GM18519 (cell line): Measurements from ENCODE around the gene OCEL1.
"Not testable (repeated sequence)": the region's sequence is repeated elsewhere in the genome, so short reads cannot be mapped to it uniquely, and the experiment has no call there.

ENCODE experiments used
- ATAC-seq: cut with Tn5 transposase; IDR thresholded peaks from one replicate; pipeline ENCODE4 v1.9.1; 2021; ENCODE audit warnings: mild to moderate bottlenecking, moderate library complexity; ENCODE audit not compliant: unreplicated experiment, low FRiP score

Gene OCEL1

DNA sequence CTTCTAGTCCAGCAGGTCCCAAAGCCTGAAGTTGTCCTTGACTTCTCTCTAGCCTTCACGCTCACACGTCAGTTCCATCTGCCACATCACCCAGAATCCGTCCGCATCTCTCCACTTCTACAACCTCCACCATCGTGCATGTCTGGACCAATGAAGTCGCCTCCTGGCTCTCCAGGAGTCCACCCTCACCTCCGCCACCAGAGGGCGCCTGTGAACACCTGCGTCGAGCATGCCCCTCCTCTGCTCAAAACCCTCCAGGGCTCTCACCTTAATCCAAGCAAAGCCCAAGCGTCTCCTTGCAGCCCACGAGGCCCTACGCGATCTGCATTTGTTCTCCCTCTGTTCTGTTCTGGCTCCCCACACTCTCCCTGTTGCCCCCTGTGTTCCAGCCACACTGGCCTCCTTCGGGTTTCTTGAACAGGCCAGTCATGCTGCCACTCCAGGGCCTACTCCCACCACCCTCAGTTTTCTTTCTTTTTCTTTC is 34.9 kb downstream of the OCEL1 start:
- no peak for ATAC-seq

DNA sequence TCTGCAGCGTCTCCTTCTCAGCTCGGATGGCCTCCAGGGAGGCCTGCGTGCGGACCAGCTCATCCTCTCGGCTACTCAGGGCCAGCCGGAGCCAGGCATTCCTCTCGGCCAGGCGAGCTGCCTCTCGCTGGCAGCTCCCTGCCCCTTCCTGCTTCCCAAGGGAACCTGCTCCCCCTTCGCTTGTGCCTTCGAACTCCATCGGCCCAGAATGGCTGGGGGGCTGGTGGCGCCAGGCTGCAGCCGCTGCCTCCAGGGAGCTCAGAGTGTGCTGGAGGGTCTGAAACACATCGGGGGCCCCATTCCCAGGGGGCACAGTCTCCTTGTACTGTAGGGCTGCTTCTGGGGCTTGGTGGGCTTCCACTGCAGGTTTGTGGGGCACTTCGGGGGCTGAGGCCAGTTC is 36.5 kb downstream of the OCEL1 start:
- no peak for ATAC-seq

DNA sequence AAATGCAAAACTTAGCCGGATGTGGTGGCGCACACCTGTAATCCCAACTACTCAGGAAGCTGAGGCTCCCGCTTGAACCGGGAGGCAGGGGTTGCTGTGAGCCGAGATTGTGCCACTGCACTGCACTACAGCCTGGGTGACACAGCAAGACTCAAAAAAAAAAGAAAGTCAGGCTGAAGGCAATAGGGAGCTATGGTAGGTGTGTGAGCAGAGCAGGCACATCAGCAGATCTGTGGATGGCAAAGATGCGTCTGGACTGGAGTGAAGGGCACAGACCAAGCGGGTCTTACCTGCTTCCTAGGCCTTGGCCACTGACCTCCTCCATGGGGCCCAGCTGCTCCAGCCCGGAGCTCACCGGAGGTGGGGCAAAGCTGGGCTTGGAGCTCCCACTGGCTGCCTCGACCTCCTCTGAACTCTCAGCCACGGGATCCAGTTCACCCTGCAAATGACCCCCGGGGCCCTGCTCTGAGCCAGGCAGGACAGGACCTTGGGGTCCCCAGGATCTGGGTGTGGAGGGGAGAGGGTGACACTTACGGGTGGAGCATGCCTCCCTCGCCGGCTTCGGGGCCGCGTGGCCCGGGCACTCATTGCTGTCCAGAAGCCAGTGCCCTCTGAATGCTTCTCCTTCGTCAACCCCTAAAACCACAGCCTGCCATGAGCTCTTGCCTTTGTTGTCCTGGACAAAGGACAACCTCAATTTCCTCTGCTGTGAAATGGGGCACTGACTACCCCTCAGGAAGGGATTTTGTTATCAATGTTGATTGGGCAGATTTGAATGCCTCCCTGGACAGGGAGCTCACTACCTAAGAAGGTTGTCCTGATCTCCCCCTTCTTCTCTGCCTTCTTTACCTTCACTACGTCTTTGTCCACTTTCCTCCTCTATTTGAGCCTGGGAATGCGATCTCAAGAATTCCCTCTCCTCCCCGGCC is 38.0 kb downstream of the OCEL1 start:
- ATAC-seq, result no peak

DNA sequence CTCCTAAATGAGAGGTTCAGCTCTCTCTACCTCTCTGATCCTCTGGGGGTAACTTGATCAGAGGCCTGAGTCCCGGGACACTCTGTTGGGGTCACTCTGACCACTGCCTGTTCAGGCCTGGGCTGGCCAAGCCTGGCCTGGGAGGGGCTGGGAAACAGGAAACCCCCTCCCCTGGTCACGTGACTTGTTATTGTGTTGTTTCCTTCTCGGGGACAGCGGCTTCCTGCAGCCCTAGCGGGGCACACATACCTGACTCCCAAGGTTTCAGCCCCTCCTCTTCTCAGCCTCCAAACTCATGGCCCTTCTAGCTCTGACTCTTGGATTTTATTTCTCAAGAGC is 38.6 kb downstream of the OCEL1 start, which contains the start of gene USHBP1:
USHBP1 (minus strand) TSS at position 105 of the 339 bp plus-strand sequence. CDS start 446 bp downstream, outside the sequence.
- ATAC-seq, result no peak

DNA sequence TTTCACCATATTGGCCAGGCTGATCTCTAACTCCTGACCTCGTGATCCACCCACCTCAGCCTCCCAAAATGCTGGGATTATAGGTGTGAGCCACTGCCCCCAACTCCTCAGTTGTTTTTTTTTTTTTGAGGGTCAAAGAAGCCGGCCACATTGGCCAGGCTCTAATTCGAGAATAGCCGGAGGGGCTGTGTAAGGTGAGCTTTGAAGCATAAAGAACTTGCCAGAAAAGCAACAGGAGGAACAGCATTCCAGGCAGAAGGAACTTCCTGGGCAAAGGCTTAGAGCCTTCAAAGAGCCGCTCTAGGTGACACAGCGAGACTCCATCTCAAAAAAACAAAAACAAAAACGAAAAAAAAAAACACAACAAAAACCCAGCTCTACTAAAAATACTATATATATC is 40.0 kb downstream of the OCEL1 start:
- ATAC-seq, result no peak

DNA sequence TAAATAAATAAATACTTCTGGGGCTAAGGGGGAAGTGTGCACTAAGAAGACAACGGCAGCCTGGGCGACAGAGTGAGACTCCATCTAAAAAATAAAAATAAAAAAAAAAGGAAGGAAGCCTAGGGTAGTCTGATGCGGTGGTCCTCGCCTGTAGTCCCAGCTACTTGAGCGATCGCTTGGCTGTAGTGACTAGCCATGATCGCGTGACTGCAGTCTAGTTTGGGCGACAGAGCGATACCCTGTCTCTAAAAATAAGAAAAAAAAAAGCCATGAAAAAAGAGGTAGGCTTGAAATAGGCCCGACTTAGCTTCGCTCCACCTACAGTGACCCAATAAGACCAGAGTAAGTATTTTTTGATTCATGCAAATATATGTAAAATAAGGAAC is 40.6 kb downstream of the OCEL1 start:
- ATAC-seq, result no peak

DNA sequence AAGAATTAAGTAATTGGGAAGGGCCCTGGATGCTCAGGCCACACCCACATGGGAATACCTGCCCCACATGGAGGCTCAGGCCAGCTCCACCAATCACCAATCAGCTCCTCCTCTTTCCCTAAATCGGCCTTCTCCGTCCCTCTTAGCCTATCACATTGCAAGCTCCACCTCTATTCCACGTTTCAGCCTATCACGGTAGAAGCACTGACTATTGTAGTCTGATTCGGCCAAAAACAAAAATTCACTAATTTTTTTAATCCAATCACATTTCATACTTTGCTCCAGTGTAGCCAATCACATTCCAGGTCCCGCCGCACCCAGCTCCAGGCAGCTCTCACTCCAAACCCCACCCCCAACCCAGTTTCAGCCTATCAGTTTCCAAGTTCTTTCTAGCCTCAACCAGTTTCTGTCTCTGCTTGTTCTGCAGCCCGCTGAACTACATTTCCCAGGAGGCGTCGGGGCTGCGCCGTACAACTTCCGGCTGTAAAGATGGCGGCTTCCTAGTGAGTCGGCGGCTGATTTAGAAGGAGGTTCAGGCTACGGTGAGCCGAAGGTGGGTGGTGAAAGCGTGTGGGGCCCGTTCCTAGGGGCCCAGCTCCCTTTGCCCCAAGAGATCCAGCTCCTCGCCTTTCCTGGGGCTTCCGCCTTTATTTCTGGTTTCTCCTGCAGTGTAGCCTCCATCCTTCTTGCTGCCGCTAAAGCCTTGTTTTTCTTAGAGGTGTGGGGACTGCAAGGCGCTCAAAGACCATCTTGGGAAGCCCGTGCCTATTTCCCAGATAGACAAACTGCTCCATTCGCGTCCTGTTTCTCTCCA is 41.2 kb downstream of the OCEL1 start, which contains the start of gene BABAM1:
BABAM1 (plus strand) TSS at position 469 of the 814 bp plus-strand sequence. CDS start 1,364 bp downstream, outside the sequence.
- peak; percentile 81 for ATAC-seq

DNA sequence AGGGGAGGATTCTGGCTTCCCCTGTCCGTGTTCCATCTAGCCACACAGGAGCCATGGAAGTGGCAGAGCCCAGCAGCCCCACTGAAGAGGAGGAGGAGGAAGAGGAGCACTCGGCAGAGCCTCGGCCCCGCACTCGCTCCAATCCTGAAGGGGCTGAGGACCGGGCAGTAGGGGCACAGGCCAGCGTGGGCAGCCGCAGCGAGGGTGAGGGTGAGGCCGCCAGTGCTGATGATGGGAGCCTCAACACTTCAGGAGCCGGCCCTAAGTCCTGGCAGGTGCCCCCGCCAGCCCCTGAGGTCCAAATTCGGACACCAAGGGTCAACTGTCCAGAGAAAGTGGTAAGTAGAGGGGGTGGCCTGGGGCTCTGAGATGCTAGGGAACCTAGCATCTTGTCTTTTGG is 42.7 kb downstream of the OCEL1 start:
- ATAC-seq, result no peak

DNA sequence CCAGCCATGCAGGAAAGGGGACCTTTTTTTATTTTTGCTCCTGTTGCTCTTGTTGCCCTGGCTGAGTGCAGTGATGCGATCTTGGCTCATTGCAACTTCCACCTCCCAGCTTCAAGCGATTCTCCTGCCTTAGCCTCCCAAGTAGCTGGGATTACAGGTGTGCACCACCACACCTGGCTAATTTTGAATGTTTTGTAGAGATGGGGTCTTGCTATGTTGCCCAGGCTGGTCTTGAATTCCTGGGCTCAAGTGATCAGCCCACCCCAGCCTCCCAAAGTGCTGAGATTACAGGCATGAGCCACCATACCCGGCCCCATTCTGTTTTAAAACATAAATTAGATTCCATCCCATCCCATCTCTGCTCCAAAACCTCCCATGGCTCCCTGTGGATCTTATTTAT is 48.9 kb downstream of the OCEL1 start:
- ATAC-seq, result not testable (repeated sequence)

DNA sequence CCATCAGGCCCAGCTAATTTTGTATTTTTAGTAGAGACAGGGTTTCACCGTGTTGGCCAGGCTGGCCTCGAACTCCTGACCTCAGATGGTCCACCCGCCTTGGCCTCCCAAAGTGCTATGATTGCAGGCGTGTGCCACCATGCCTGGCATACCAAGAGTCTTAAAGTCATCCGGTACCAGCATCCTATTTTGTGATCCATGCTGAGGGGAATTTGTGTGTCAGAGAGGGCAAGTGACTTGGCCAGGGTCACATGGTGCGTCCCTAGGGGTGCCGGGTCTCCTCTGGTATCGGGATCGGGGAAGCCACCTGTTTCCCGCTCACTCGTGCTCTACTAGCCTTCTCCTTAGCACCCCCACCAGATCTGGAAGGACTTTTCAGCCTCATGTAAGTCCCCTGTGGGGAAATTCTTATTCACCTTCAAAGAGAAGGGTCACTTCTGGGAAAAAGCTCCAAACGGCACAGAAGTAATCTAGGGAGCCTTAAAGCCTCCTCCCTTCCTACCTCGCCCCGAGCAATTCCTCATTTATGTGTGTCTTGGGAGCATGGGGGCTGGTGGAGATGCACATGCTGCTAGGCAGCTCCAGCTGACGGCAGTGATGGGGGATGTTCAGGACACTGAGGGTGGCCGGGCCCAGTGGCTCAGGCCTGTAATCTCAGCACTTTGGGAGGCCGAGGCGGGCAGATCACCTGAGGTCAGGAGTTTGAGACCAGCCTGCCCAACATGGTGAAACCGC is 49.6 kb downstream of the OCEL1 start:
- ATAC-seq, result no peak
